ENCODE measurements around the gene ZNF79. TPM values are rescaled to one million over a fixed set of nuclear protein-coding genes. Genes with fewer than 3 reads are reported as not detected.

ZNF79 gene
- total RNA-seq, 1 experiment from 2014 or later = 9.0 TPM

- Mint-ChIP-seq H3K36me3 (no peaks in the 10 kb centered on the region), H3K27ac (no peak overlapping the region), H3K9me3 (no peaks in the 10 kb centered on the region), H3K27me3 (ENCODE audit: low read depth) (no peaks in the 10 kb centered on the region), H3K4me1 (peaks cover 8% of the 10 kb centered on the region), H3K4me3 (no peak overlapping the region)
- TF ChIP-seq STAT6 (CRISPR knock-in tag; conservative IDR thresholded peaks at IDR 0.05; ENCODE audit: low read depth) (no peak), E2F1 (CRISPR knock-in tag; IDR thresholded peaks at IDR 0.05) (no peak), HMGA2 (CRISPR knock-in tag; IDR thresholded peaks at IDR 0.05) (no peak), ZNF219 (CRISPR knock-in tag; IDR thresholded peaks at IDR 0.05; ENCODE audit: borderline replicate concordance) (no peak), FOXP4 (CRISPR knock-in tag; IDR thresholded peaks at IDR 0.05) (no peak), ATF6 (CRISPR knock-in tag; IDR thresholded peaks at IDR 0.05) (no peak), RORB (CRISPR knock-in tag; IDR thresholded peaks at IDR 0.05) (no peak), TEAD1 (CRISPR knock-in tag; IDR thresholded peaks at IDR 0.05) (no peak)
- POLR2A ChIA-PET = no interaction called here
- no peak for ATAC-seq
- DNase-seq (ENCODE audit: low spot score) = no peak
- CTCF ChIA-PET = interaction anchor here (0.8 to 1.1 kb wide), 2 partner anchors 28 to 77 kb away, joined by 3 read pairs; no protein-coding TSS in a partner anchor
These were observed 35.3 kb upstream of the ZNF79 start for GRCh38 chr9:127388856-127389238.

GRCh38 chr9:127389381-127390247 lies 34.6 kb upstream of the ZNF79 start:
- ChIA-PET CTCF (interaction anchor here (0.8 to 1.1 kb wide), 2 partner anchors 29 to 78 kb away, joined by 3 read pairs; no protein-coding TSS in a partner anchor), POLR2A (no interaction called here)
- no peaks in the 10 kb centered on the region for H3K9me3 Mint-ChIP-seq
- no peaks in the 10 kb centered on the region for H3K36me3 Mint-ChIP-seq
- no peak overlapping the region for H3K27ac Mint-ChIP-seq
- ATAC-seq (no peak), DNase-seq (ENCODE audit: low spot score) (no peak)
- TF ChIP-seq GTF2I (CRISPR knock-in tag; conservative IDR thresholded peaks at IDR 0.05) (no peak), GABPB1 (CRISPR knock-in tag; IDR thresholded peaks at IDR 0.05) (0 out of 2 replicates have a peak, but pooled peaks have one; percentile 37)
- H3K4me1 Mint-ChIP-seq = peaks cover 8% of the 10 kb centered on the region
- H3K27me3 Mint-ChIP-seq (ENCODE audit: low read depth) = 0 out of 2 replicates have a peak, but pooled peaks cover 1% of the 10 kb centered on the region
- H3K4me3 Mint-ChIP-seq = no peak overlapping the region

GRCh38 chr9:127390248-127390545 lies 34.0 kb upstream of the ZNF79 start:
- Mint-ChIP-seq H3K27me3 (ENCODE audit: low read depth) (peaks cover 7% of the 10 kb centered on the region), H3K4me1 (peaks cover 8% of the 10 kb centered on the region), H3K27ac (no peak overlapping the region), H3K9me3 (no peaks in the 10 kb centered on the region), H3K36me3 (no peaks in the 10 kb centered on the region), H3K4me3 (no peak overlapping the region)
- POLR2A ChIA-PET = no interaction called here
- no peak for ATAC-seq
- no peak for DNase-seq (ENCODE audit: low spot score)
- CTCF ChIA-PET = no interaction called here
- no peak for TF ChIP-seq SOX15 (CRISPR knock-in tag; IDR thresholded peaks at IDR 0.05)
- TF ChIP-seq ZNF423 (CRISPR knock-in tag; IDR thresholded peaks at IDR 0.05) = no peak
- no peak for TF ChIP-seq RELA (CRISPR knock-in tag; IDR thresholded peaks at IDR 0.05; ENCODE audit: borderline replicate concordance)
- TF ChIP-seq ETV6 (CRISPR knock-in tag; IDR thresholded peaks at IDR 0.05) = no peak
- TF ChIP-seq FOXP1 (CRISPR knock-in tag; IDR thresholded peaks at IDR 0.05; ENCODE audit: borderline replicate concordance) = no peak
- TF ChIP-seq NR1H2 (CRISPR knock-in tag; IDR thresholded peaks at IDR 0.05) = no peak
- no peak for TF ChIP-seq ATF2 (CRISPR knock-in tag; IDR thresholded peaks at IDR 0.05; ENCODE audit: borderline replicate concordance, low read depth)
- no peak for TF ChIP-seq HMGXB4 (CRISPR knock-in tag; IDR thresholded peaks at IDR 0.05)
- no peak for TF ChIP-seq ATF6 (CRISPR knock-in tag; IDR thresholded peaks at IDR 0.05)
